H54 (cell line): ENCODE data around the gene SMIM27.
"Not testable (repeated sequence)": the region's sequence is repeated elsewhere in the genome, so short reads cannot be mapped to it uniquely, and the experiment has no call there.

Experiments used
- DNase-seq: peaks from one replicate; pipeline ENCODE4 v3.0.0; 2011; ENCODE audit warnings: low spot score, mixed read lengths; ENCODE audit not compliant: insufficient read length
- FAIRE-seq: peaks from 3 replicates; lab custom pipeline; 2011; peaks lifted over from hg19 to GRCh38; lab: Jason Lieb, UNC
- POLR2A ChIP-seq: IDR thresholded peaks from 2 replicates; pipeline ENCODE4 v1.6.1; 2011; ENCODE audit warnings: low read depth, mild to moderate bottlenecking, low read length

The SMIM27 gene

GRCh38 chr9:32596096-32596865 is 44.2 kb downstream of the SMIM27 start:
- no peak for DNase-seq
- FAIRE-seq: no peak

GRCh38 chr9:32596936-32597335 is 44.8 kb downstream of the SMIM27 start:
- FAIRE-seq (no peak), DNase-seq (no peak)
- TF ChIP-seq POLR2A: no peak

More at GRCh38 chr9:32596096-32596865, 44.2 kb downstream of the SMIM27 start:
- no peak for TF ChIP-seq POLR2A

GRCh38 chr9:32599021-32599420 is 46.9 kb downstream of the SMIM27 start:
- not testable (repeated sequence) for FAIRE-seq, DNase-seq
